Smooth muscle cell of the brain vasculature (primary cell): ENCODE measurements around the gene CAPN15.
"Not testable (repeated sequence)": the region's sequence is repeated elsewhere in the genome, so short reads cannot be mapped to it uniquely, and the experiment has no call there.

Experiments
- DNase-seq: peaks from one replicate; pipeline ENCODE4 v3.0.0-alpha.2; 2012; ENCODE audit warnings: low read depth, low spot score

Gene CAPN15

DNA sequence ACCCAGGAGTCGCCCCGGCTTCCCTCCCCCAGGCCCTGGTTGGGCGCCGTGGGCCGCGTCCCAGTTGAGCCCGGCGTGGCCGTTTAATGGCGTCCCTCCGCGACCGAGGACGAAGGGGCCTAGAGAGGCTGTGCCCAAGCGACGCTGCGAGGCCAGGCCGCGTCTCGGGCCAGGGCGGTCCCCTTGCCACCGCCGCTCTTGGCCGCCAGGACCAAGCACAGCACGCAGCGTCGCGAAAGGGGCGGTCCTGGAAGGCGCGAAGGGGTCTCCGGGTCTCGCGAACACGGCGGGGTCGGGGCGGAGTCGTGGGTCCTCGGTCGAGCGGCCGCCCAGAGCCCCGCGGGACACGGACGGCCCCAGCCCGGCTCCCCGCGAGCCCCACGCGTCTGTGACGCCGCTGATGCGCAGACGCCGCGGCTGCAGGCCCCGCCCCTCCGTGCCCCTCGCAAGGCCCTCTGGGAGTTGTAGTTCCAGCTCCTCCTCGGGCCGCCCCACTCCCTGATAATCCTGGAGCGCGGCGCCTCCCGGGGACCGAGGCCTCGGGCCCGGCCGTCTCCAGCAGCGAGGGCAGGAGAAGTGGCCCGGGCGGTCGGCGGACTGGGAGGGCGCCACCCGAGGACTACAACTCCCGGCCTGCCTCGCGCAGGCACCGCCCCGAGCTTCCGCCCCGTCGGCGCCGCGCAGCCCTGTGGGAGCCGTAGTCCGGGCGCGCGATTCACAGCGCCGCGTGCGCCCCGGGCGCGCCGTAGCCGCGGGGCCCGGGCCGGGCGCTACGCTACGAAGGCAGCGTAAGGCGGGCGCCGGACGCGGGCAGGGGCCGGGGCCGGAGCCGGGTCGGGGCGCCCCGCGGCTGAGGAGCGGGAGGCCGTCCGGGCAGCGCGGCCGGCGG is at the start of gene CAPN15:
TSS of gene CAPN15 (plus strand) at position 698 of the 889 bp plus-strand sequence. CDS start 19,127 bp downstream, outside the sequence.
- DNase-seq, result peak; percentile 59

DNA sequence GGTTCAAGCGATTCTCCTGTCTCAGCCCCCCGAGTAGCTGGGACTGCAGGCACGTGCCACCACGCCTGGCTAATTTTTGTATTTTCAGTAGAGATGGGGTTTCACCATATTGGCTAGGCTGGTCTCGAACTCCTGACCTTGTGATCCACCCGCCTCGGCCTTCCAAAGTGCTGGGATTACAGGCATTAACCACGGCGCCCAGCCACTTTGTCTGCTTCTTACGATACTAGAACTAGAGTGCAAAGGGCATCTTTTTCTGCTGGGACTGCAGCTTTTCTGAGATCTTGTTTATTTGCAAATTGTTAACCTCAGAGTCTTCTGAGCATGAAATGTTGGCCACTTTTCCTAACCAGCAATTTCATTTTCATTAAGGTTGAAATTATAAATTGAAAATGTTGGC is 49.2 kb upstream of the CAPN15 start:
- DNase-seq, result not testable (repeated sequence)

DNA sequence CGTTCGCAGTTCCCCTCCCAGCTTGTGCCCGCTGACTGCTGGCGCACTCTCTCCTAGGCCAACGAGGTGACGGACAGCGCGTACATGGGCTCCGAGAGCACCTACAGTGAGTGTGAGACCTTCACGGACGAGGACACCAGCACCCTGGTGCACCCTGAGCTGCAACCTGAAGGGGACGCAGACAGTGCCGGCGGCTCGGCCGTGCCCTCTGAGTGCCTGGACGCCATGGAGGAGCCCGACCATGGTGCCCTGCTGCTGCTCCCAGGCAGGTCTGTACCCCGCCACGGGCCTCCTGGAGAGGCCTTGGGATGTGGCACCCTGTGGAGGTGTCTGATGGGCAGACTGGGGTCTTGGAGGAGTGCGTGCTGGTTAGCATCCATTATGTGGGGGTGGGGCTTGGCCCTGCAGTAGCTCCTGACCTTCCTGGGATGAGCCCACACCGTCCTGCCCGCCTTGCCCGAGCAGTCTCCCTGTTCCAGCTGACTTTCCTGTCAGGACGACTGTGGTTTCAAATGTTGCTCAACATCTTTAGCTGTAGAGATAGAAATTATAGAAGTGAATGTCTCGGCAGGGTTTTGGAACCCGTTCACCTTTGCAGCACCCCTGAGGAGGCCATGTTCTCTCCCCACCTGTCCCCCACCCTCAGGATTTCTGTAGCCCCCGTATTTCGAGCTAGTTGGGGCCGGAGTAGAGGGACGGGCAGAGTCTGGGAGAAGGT is 44.9 kb upstream of the CAPN15 start:
- DNase-seq, result no peak

DNA sequence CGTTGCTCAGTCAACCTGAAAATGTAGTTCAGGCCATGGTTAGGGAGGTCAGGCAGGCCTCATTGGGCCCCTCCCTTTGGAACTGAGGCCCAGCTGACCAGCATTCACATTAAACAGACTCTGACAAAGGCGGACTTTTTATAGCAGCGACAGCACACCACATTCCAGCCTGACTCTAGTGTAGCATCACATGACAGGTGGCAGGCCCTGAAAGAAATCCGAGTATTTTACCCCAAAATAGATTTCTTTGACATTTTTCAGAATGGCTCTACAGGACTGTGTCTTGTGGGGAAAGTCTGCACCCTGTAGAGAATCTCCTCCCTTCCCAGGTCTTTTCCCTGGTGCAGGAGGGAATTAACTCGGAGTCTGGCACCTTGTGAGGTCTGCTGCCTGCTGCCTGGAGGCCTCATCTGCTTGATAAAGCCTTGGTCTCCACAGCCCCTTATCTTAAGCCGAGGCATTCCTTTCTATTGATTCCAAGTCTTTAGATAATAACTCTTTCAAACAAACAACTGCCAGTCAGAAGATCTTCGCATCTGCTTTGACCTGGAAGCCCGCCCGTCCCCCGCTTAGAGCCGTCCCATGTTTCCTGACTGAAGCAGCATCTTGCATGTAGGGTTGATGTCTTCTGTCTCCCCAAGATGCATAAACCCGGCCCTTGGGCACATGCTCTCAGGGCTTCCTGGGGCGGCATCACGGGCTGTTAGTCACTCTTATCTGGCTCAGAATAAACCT is 44.0 kb upstream of the CAPN15 start:
- no peak for DNase-seq

DNA sequence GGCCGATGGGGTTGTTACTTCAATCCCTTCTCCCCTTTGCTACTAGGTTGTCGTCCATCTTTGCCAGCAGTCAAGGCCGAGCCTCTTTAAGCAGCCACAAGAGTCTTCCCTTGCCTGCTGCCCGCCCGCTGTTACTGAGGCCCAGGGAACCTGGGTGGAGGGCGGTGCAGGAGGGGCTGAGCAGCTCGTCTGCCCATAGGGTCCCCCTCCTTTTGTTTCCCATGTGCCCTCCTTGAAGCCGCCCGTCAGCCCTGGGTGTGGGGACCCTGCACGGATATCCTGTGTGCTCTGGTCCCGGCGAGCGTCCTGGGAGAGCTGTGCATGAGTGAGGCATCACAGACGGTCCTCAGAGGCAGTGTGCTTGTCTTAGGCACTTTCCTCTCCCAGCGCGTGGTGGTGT is 37.9 kb upstream of the CAPN15 start:
- no peak for DNase-seq

DNA sequence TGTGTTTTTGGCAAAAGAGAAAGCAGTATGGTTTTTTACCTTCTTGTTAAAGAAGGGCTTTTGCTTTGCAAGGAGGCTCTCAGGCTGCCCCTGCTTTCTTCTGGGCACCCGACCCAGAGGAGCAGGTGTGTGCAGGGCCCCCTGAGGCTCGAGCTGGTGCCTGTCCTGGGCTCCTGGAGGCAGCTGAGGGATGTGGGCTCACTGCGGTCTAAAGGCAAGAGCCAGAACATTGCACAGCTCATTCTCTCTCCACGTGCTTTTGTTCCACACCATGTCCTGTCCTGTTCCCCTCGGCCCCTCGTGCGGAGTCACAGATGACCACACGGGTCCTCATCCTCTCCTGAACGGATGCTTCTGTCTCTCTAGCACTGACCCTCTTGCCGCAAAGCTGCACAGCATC is 36.7 kb upstream of the CAPN15 start:
- no peak for DNase-seq

DNA sequence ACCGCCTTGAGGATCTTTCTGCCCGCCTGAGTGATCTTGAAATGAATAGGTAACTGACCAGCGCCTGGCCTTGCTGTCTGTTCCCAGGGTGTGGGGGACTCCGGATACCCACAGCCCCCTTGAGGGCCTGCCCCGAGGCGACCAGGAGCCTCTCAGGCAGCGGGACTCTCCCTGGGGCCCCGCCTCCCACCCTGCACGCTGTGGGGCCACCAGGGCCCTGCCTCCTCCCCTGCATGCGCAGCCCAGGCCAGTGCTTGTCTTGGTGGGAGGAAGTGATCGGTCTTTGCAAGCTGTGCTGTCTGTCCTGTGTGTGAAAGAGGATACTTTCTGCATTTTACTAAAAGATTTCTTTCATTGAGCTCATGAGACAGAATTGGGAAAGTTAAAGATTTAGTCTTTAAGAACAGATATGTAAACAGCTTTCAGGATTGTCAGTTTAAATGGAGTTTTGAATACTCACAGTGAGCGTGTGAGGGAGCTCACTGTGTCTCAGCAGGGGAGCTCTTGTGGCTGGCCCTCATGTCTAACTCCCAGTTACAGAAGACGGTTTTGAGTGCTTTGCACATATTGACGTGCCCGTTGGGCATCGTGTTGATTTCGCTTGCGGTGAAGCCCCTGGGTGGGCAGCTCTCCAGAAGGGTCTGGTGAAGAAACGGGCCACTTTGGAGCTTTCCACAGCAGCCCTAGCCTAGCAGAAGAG is 36.1 kb upstream of the CAPN15 start:
- no peak for DNase-seq

DNA sequence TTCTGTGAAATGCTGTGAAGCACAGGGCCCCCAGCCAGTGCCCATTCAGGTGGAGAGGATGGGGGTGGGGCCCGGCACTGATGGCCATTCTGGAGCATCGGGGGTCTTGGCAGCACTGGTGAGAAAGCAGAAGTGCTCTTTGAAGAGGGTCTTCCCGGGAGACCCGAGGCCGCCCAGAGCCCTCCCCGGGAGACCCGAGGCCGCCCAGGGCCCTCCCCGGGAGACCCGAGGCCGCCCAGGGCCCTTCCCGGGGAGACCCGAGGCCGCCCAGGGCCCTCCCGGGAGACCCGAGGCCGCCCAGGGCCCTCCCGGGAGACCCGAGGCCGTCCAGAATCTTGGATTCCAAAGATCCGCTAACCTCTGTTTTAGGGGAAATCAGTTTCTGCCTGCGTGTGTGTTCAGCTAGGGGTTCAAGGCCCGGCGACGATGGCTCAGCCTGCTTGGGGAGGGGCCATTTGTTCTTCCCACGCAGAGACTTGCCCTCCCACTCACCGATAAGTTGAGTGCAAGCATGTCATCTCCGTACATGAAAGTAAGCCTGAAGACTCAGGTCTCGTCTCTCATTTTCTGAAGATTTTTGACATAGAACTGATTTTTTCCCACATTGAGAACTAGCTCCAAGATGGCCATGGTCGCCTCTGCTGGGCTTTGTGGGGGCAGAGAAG is 35.2 kb upstream of the CAPN15 start:
- no peak for DNase-seq

DNA sequence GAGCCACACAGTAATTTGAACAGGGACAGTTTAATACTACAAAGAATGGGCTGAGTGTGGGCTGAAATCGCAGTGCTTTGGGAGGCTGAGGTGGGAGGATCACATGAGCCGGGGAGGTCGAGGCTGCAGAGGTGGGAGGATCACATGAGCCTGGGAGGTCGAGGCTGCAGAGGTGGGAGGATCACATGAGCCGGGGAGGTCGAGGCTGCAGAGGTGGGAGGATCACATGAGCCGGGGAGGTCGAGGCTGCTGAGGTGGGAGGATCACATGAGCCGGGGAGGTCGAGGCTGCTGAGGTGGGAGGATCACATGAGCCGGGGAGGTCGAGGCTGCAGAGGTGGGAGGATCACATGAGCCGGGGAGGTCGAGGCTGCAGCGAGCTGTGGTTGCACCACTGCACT is 32.8 kb upstream of the CAPN15 start:
- not testable (repeated sequence) for DNase-seq

DNA sequence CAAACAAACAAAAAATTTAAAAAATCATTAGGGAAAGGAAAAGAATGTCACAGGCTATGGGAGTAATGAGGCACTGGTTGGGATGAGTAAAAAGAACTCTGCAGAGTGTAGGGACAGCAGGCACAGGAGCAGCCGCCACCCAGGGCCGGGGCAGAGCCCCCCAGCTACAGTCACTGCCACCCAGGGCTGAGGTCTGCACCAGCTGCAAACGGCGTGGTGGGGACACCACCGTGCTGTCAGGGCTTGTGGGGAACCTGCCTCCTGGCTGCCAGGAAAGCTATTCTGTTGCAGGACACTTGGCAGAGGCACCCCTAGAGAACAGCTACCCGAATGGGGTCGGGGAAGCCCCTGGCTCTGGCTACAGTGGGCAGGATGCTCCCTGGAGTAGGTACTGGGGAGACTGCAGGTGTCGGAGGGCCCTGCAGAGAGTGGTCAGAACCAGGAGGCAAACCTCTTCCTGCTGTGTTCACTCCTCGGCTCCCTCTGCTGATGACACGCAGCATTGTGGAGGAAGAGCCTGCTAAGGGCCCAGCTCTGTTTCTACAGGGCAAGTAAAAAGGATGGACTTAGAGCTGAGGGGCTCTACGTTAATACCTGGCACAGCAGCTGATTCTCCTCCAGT is 32.3 kb upstream of the CAPN15 start:
- no peak for DNase-seq

DNA sequence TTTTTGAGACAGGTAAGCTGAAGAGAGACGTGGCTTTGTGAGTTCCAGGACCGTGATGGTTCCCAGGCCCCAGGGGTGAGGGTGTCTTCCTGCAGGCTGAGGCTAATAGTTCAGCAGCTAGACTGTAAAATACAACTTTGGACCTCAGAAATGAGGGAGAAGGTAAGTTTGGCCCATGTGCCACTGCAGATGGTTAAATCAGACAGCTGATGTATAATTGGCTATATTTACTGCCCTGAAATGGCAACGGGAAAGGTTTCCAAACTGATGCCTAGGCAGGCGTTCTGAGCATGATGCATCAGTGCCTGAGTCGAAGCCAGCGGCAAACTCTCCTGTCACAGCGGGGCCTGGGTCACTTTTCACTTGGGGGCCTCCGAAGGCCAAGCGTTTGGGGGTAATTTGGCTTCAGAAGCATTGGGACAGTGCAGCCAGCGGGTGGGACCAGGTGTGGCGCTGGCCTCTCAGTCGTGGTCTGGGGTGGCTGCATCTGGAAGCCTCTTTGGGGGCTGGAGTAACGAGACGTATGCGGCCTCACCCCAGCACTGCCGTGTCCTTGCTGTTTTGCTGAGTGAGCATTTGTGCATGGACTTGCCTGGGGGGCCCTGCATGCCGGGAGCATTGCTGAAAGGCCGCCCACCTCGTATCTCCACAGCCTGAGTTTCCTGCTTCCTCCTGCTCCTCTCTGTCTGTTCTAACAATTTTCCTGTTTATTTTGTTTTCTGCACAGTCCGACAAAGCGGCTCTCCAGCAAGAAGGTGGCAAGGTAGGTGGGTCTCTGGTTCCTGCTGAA is 31.2 kb upstream of the CAPN15 start:
- no peak for DNase-seq

DNA sequence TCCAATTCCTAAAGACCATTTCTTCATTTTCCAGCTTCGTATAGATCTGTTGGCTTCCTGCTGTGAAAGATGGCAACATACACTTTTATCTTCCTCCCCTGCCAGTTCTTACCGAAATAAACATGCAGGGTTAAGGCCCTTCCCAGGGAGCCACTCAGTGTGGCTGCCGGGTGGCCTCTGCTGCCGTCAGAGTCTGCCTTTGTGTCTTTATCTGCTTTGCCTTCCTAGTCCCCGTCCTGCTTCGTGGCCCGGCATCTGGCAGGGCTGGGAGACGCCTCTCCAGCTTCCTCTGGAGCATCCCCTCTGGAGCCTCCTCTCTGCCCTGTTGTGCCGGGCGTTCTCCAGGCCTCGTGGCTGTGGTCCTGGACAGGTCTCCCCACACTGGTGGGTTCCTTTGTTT is 30.3 kb upstream of the CAPN15 start:
- peak; percentile 37 for DNase-seq

DNA sequence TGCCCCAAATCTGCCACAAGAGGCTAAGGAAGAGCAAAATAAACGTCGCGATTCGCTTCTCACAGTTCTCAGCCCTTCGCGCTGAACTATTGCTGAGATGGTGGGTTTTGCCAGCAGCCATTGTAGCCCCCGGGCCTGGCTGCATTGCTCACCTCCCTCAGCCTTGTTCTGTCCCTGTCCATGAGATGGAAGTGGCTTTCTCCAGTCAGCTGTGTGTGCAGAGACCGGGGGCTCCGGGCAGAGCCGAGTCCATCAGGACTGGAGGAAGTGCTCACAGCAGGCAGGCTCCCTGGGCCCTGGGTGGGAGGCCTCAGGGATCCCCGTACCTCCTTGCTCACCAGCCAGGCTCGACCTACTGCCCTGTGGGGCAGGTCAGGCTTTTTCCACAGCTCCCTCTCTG is 27.6 kb upstream of the CAPN15 start:
- DNase-seq, result no peak

DNA sequence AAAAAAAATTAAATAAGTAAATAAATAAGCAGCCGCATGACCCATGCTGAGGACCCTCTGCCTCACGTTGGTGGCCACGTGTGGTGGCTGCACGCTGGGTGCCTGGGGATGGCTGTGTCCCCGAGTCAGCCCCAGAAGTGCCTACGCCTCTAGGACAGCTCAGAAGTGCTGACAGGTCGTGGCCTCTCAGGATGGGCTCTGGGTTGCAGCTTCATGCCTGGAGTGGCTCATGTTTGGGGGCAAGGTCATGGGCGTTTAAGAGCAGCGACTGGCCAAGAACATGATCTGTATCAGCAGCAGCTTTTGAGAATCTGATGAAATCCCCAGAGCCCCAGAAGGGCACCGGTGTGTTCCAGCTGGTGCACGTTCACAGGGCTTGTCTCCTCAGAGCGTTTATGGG is 26.8 kb upstream of the CAPN15 start:
- DNase-seq, result no peak

DNA sequence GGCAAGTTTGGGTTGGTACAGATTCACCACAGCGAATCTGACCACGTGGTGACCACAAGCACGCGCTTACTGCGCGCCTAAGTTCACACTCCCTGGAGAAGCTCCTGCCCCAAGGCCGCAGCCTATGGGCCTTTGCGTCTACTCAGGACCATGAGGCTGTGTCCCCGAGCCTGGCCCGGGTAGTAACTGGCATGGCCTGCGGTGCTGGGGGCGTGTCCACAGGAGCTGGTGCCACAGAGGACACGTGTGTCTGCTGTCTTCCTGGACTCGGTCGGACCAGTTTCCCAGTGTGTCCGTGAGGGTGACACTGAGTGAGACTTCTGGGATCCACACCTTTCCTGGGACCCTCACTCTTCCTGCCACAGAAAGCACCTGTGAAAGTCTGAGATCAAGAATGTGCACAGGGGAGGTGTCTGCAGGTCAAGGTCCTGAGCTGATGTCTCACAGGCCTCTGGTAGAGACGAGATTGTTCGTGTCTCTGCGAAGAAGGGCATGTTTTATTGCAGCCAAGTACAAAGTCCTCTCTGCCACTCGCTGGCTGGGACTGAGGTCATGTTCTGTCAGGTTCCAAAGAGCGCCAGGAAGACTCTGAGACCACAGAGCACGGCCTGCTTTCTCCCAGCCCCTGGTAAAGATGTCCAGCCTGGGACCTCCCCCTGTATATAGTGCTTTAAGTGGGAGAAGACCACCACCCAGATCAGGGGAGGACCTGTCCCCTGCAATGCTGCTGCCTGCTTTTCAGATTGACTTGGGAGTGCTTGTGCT is 25.2 kb upstream of the CAPN15 start:
- DNase-seq, result no peak

DNA sequence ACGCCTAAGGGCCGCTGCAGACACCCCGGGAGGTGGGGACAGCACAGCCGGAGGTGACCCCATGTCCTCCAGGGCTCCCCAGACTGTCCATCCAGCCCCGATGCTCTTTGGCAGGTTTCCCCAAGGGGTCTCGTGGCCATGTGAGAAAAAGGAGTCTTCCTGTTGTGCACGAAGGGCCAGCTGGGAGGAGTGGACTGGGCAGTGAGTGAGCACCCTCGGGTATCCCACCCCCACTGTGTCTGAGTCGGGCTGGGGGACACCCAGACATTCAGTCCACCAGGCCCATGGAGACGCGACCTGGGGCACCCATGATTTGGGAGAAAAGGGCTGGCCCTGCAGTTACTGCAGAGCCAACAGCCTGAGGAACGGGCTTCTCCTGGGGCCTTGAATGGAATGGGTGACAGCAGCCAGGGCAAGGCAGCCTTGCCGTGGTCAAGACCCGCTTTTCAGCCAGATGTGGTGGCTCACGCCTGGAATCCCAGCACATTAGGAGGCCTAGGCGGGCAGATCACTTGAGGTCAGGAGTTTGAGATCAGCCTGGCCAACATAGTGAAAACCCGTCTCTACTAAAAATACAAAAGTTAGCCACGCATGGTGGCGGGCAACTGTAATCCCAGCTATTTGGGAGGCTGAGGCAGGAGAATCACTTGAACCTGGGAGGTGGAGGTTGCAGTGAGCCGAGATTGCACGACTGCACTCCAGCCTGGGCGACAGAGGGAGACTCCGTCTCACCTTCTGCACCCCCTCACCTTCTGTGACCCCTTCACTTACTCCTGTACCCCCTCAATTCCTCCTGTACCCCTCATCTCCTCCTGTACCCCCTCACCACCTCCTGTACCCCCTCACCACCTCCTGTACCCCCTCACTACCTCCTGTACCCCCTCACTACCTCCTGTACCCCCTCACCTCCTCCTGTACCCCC is 24.1 kb upstream of the CAPN15 start:
- DNase-seq, result no peak

DNA sequence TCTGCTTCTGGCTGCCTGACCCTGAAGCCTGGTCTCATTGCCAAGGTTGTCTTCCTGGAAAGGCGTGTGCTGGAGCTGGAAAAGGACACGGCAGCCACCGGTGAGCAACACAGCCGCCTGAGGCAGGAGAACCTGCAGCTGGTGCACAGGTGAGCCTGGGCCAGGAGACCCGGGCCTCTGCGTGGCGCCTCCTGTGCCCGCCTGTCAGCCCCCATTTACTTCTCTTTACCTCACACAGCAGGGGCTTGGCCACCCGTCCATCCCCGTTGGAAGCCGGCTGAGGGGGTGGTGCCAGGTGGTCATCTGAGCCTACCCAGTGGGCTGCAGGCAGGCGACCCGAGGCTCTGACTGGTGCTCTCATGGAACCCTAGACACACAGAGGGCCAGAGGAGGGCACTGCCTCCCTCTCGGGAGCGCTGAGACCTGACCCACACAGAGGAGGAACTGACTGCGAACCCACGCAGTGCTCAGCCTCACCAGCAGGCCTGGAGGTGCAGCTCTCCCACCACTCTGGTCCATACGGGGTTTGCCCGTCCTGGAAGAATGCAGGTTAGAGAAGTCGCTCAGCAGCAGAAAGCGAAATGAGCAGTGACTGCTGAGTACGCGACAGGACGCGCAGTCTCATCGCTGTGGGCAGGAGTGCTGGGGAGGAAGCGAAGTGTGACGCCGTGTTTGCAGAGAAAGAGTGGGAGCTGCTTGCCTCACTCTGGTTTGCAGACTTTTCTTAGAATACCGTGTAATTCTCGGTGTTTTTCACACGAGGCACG is 21.9 kb upstream of the CAPN15 start:
- no peak for DNase-seq
